ENCODE results near the gene MYBL2.
"Not testable (repeated sequence)": the region's sequence is repeated elsewhere in the genome, so short reads cannot be mapped to it uniquely, and the experiment has no call there.

Gene MYBL2

GRCh38 chr20:43744966-43745730, 78.2 kb downstream of the MYBL2 start:
- H3K9ac ChIP-seq (ENCODE audit: low read length) = no peak overlapping the region
- no peak overlapping the region for H3K27ac ChIP-seq (ENCODE audit: low read length)
- H3K4me1 ChIP-seq (ENCODE audit: control insufficient read depth, low read depth, low read length) = no peaks in the 10 kb centered on the region
- no peaks in the 10 kb centered on the region for H3K36me3 ChIP-seq (ENCODE audit: control insufficient read depth, low read depth, low read length)
- no peaks in the 10 kb centered on the region for H3K27me3 ChIP-seq (ENCODE audit: control insufficient read depth, insufficient read depth, low read length)
- no peak overlapping the region for H3K4me3 ChIP-seq (ENCODE audit: low read length)
- no peaks in the 10 kb centered on the region for H3K9me3 ChIP-seq (ENCODE audit: control insufficient read depth, low read depth, low read length)

- Histone ChIP-seq H3K36me3 (ENCODE audit: control insufficient read depth, low read depth, low read length) (no peaks in the 10 kb centered on the region), H3K27ac (ENCODE audit: low read length) (no peak overlapping the region), H3K9ac (ENCODE audit: low read length) (no peak overlapping the region), H3K9me3 (ENCODE audit: control insufficient read depth, low read depth, low read length) (no peaks in the 10 kb centered on the region), H3K4me3 (ENCODE audit: low read length) (no peak overlapping the region), H3K4me1 (ENCODE audit: control insufficient read depth, low read depth, low read length) (no peaks in the 10 kb centered on the region), H3K27me3 (ENCODE audit: control insufficient read depth, insufficient read depth, low read length) (no peaks in the 10 kb centered on the region)
Measured at GRCh38 chr20:43746344-43747137, 79.6 kb downstream of the MYBL2 start.

- no peak overlapping the region for H3K27ac ChIP-seq (ENCODE audit: low read length)
- no peak overlapping the region for H3K9ac ChIP-seq (ENCODE audit: low read length)
- H3K27me3 ChIP-seq (ENCODE audit: control insufficient read depth, insufficient read depth, low read length) = no peaks in the 10 kb centered on the region
- H3K4me3 ChIP-seq (ENCODE audit: low read length) = no peak overlapping the region
- H3K4me1 ChIP-seq (ENCODE audit: control insufficient read depth, low read depth, low read length) = no peaks in the 10 kb centered on the region
- H3K36me3 ChIP-seq (ENCODE audit: control insufficient read depth, low read depth, low read length) = no peaks in the 10 kb centered on the region
- H3K9me3 ChIP-seq (ENCODE audit: control insufficient read depth, low read depth, low read length) = no peaks in the 10 kb centered on the region
Measured at GRCh38 chr20:43748274-43748673, 81.4 kb downstream of the MYBL2 start.

GRCh38 chr20:43749734-43750294, 82.9 kb downstream of the MYBL2 start:
- Histone ChIP-seq H3K36me3 (ENCODE audit: control insufficient read depth, low read depth, low read length) (no peaks in the 10 kb centered on the region), H3K9ac (ENCODE audit: low read length) (no peak overlapping the region), H3K4me3 (ENCODE audit: low read length) (no peak overlapping the region), H3K9me3 (ENCODE audit: control insufficient read depth, low read depth, low read length) (no peaks in the 10 kb centered on the region), H3K27me3 (ENCODE audit: control insufficient read depth, insufficient read depth, low read length) (no peaks in the 10 kb centered on the region), H3K4me1 (ENCODE audit: control insufficient read depth, low read depth, low read length) (no peaks in the 10 kb centered on the region), H3K27ac (ENCODE audit: low read length) (no peak overlapping the region)

- Histone ChIP-seq H3K27me3 (ENCODE audit: control insufficient read depth, insufficient read depth, low read length) (no peaks in the 10 kb centered on the region), H3K9ac (ENCODE audit: low read length) (no peak overlapping the region), H3K36me3 (ENCODE audit: control insufficient read depth, low read depth, low read length) (no peaks in the 10 kb centered on the region), H3K9me3 (ENCODE audit: control insufficient read depth, low read depth, low read length) (no peaks in the 10 kb centered on the region), H3K27ac (ENCODE audit: low read length) (no peak overlapping the region), H3K4me1 (ENCODE audit: control insufficient read depth, low read depth, low read length) (no peaks in the 10 kb centered on the region), H3K4me3 (ENCODE audit: low read length) (no peak overlapping the region)
Measured at GRCh38 chr20:43750774-43751166, 83.9 kb downstream of the MYBL2 start.

- no peak overlapping the region for H3K27ac ChIP-seq (ENCODE audit: low read length)
- H3K9ac ChIP-seq (ENCODE audit: low read length) = no peak overlapping the region
- no peak overlapping the region for H3K4me3 ChIP-seq (ENCODE audit: low read length)
- H3K27me3 ChIP-seq (ENCODE audit: control insufficient read depth, insufficient read depth, low read length) = no peaks in the 10 kb centered on the region
- no peaks in the 10 kb centered on the region for H3K9me3 ChIP-seq (ENCODE audit: control insufficient read depth, low read depth, low read length)
- H3K36me3 ChIP-seq (ENCODE audit: control insufficient read depth, low read depth, low read length) = no peaks in the 10 kb centered on the region
- H3K4me1 ChIP-seq (ENCODE audit: control insufficient read depth, low read depth, low read length) = no peaks in the 10 kb centered on the region
Measured at GRCh38 chr20:43751167-43752050, 84.5 kb downstream of the MYBL2 start.

- H3K27me3 ChIP-seq (ENCODE audit: control insufficient read depth, insufficient read depth, low read length) = no peaks in the 10 kb centered on the region
- H3K36me3 ChIP-seq (ENCODE audit: control insufficient read depth, low read depth, low read length) = no peaks in the 10 kb centered on the region
- no peak overlapping the region for H3K9ac ChIP-seq (ENCODE audit: low read length)
- H3K9me3 ChIP-seq (ENCODE audit: control insufficient read depth, low read depth, low read length) = no peaks in the 10 kb centered on the region
- H3K27ac ChIP-seq (ENCODE audit: low read length) = no peak overlapping the region
- H3K4me3 ChIP-seq (ENCODE audit: low read length) = no peak overlapping the region
- H3K4me1 ChIP-seq (ENCODE audit: control insufficient read depth, low read depth, low read length) = no peaks in the 10 kb centered on the region
Measured at GRCh38 chr20:43752051-43752360, 85.1 kb downstream of the MYBL2 start.

- Histone ChIP-seq H3K9ac (ENCODE audit: low read length) (no peak overlapping the region), H3K4me1 (ENCODE audit: control insufficient read depth, low read depth, low read length) (no peaks in the 10 kb centered on the region), H3K36me3 (ENCODE audit: control insufficient read depth, low read depth, low read length) (no peaks in the 10 kb centered on the region), H3K27ac (ENCODE audit: low read length) (no peak overlapping the region), H3K9me3 (ENCODE audit: control insufficient read depth, low read depth, low read length) (no peaks in the 10 kb centered on the region), H3K4me3 (ENCODE audit: low read length) (no peak overlapping the region), H3K27me3 (ENCODE audit: control insufficient read depth, insufficient read depth, low read length) (no peaks in the 10 kb centered on the region)
Measured at GRCh38 chr20:43752561-43753301, 85.8 kb downstream of the MYBL2 start.

- H3K27ac ChIP-seq (ENCODE audit: low read length) = no peak overlapping the region
- no peak overlapping the region for H3K9ac ChIP-seq (ENCODE audit: low read length)
- H3K9me3 ChIP-seq (ENCODE audit: control insufficient read depth, low read depth, low read length) = no peaks in the 10 kb centered on the region
Measured at GRCh38 chr20:43755390-43755789, 88.5 kb downstream of the MYBL2 start.

GRCh38 chr20:43755851-43756250, 88.9 kb downstream of the MYBL2 start:
- Histone ChIP-seq H3K27me3 (ENCODE audit: control insufficient read depth, insufficient read depth, low read length) (no peaks in the 10 kb centered on the region), H3K4me1 (ENCODE audit: control insufficient read depth, low read depth, low read length) (no peaks in the 10 kb centered on the region), H3K9me3 (ENCODE audit: control insufficient read depth, low read depth, low read length) (no peaks in the 10 kb centered on the region), H3K4me3 (ENCODE audit: low read length) (no peak overlapping the region), H3K9ac (ENCODE audit: low read length) (no peak overlapping the region), H3K36me3 (ENCODE audit: control insufficient read depth, low read depth, low read length) (no peaks in the 10 kb centered on the region), H3K27ac (ENCODE audit: low read length) (no peak overlapping the region)

More at GRCh38 chr20:43755390-43755789, 88.5 kb downstream of the MYBL2 start:
- no peaks in the 10 kb centered on the region for H3K36me3 ChIP-seq (ENCODE audit: control insufficient read depth, low read depth, low read length)
- H3K27me3 ChIP-seq (ENCODE audit: control insufficient read depth, insufficient read depth, low read length) = no peaks in the 10 kb centered on the region
- H3K4me3 ChIP-seq (ENCODE audit: low read length) = no peak overlapping the region
- H3K4me1 ChIP-seq (ENCODE audit: control insufficient read depth, low read depth, low read length) = no peaks in the 10 kb centered on the region

- not testable (repeated sequence) for H3K27me3 ChIP-seq (ENCODE audit: control insufficient read depth, insufficient read depth, low read length); H3K4me1 ChIP-seq (ENCODE audit: control insufficient read depth, low read depth, low read length); H3K27ac ChIP-seq (ENCODE audit: low read length); H3K9ac ChIP-seq (ENCODE audit: low read length); H3K4me3 ChIP-seq (ENCODE audit: low read length); H3K36me3 ChIP-seq (ENCODE audit: control insufficient read depth, low read depth, low read length); H3K9me3 ChIP-seq (ENCODE audit: control insufficient read depth, low read depth, low read length)
Measured at GRCh38 chr20:43757888-43758287, 91.0 kb downstream of the MYBL2 start.
